ENCODE measurements around the gene TLE1.

TLE1 gene

GRCh38 chr9:81683704-81684103 is 5.6 kb downstream of the TLE1 start:
- no peak for DNase-seq
- H3K9me3 ChIP-seq (ENCODE audit: severe bottlenecking) = no peaks in the 10 kb centered on the region
- TF ChIP-seq CTCF (IDR thresholded peaks at IDR 0.05; ENCODE audit: low read depth, low read length) = no peak
- H3K27ac ChIP-seq = no peak overlapping the region
- peaks cover 85% of the 10 kb centered on the region for H3K36me3 ChIP-seq
- no peaks in the 10 kb centered on the region for H3K27me3 ChIP-seq (ENCODE audit: insufficient read depth, low read depth, severe bottlenecking)
- H3K4me3 ChIP-seq (ENCODE audit: low read depth, low read length) = no peak overlapping the region

GRCh38 chr9:81683238-81683637 is 6.1 kb downstream of the TLE1 start:
- TF ChIP-seq CTCF (IDR thresholded peaks at IDR 0.05; ENCODE audit: low read depth, low read length) = no peak

GRCh38 chr9:81682797-81683196 is 6.5 kb downstream of the TLE1 start:
- peaks cover 91% of the 10 kb centered on the region for H3K36me3 ChIP-seq
- DNase-seq = no peak
- H3K27ac ChIP-seq = no peak overlapping the region
- no peak overlapping the region for H3K4me3 ChIP-seq (ENCODE audit: low read depth, low read length)
- H3K27me3 ChIP-seq (ENCODE audit: insufficient read depth, low read depth, severe bottlenecking) = no peaks in the 10 kb centered on the region
- H3K9me3 ChIP-seq (ENCODE audit: severe bottlenecking) = no peaks in the 10 kb centered on the region
- no peak for TF ChIP-seq CTCF (IDR thresholded peaks at IDR 0.05; ENCODE audit: low read depth, low read length)

More at GRCh38 chr9:81683238-81683637, 6.1 kb downstream of the TLE1 start:
- peaks cover 90% of the 10 kb centered on the region for H3K36me3 ChIP-seq
- no peak overlapping the region for H3K4me3 ChIP-seq (ENCODE audit: low read depth, low read length)
- no peak for DNase-seq
- H3K27ac ChIP-seq = no peak overlapping the region
- no peaks in the 10 kb centered on the region for H3K27me3 ChIP-seq (ENCODE audit: insufficient read depth, low read depth, severe bottlenecking)
- no peaks in the 10 kb centered on the region for H3K9me3 ChIP-seq (ENCODE audit: severe bottlenecking)

- no peak overlapping the region for H3K27ac ChIP-seq
- no peak for DNase-seq
- H3K9me3 ChIP-seq (ENCODE audit: severe bottlenecking) = no peaks in the 10 kb centered on the region
- peaks cover 89% of the 10 kb centered on the region for H3K36me3 ChIP-seq
- no peak overlapping the region for H3K4me3 ChIP-seq (ENCODE audit: low read depth, low read length)
- no peaks in the 10 kb centered on the region for H3K27me3 ChIP-seq (ENCODE audit: insufficient read depth, low read depth, severe bottlenecking)
- no peak for TF ChIP-seq CTCF (IDR thresholded peaks at IDR 0.05; ENCODE audit: low read depth, low read length)
Observed at GRCh38 chr9:81682177-81682576, 7.2 kb downstream of the TLE1 start.

- Histone ChIP-seq H3K27me3 (ENCODE audit: insufficient read depth, low read depth, severe bottlenecking) (no peaks in the 10 kb centered on the region), H3K4me3 (ENCODE audit: low read depth, low read length) (no peak overlapping the region), H3K36me3 (peaks cover 88% of the 10 kb centered on the region), H3K9me3 (ENCODE audit: severe bottlenecking) (no peaks in the 10 kb centered on the region), H3K27ac (no peak overlapping the region)
- TF ChIP-seq CTCF (IDR thresholded peaks at IDR 0.05; ENCODE audit: low read depth, low read length) = no peak
- no peak for DNase-seq
Observed at GRCh38 chr9:81680506-81680905, 8.8 kb downstream of the TLE1 start.

GRCh38 chr9:81680006-81680405 is 9.3 kb downstream of the TLE1 start:
- no peak for TF ChIP-seq CTCF (IDR thresholded peaks at IDR 0.05; ENCODE audit: low read depth, low read length)
- no peak overlapping the region for H3K27ac ChIP-seq
- no peak overlapping the region for H3K4me3 ChIP-seq (ENCODE audit: low read depth, low read length)
- DNase-seq = no peak
- H3K36me3 ChIP-seq = peaks cover 88% of the 10 kb centered on the region
- no peaks in the 10 kb centered on the region for H3K27me3 ChIP-seq (ENCODE audit: insufficient read depth, low read depth, severe bottlenecking)
- no peaks in the 10 kb centered on the region for H3K9me3 ChIP-seq (ENCODE audit: severe bottlenecking)

Data from WERI-Rb-1 (cell line).